ENCODE results near the gene GRM5. TPM values are rescaled to one million over a fixed set of nuclear protein-coding genes. Genes with fewer than 3 reads are reported as not detected.

GRM5 gene
- total and polyA plus RNA-seq, 2 donors (not counting 1 experiment from before 2014, with no cell fraction given) = 0.01 TPM; not detected in 1

- Histone ChIP-seq H3K4me2 (ENCODE audit: extremely low read depth, insufficient read depth, low read length) (no peak overlapping the region), H3K36me3 (ENCODE audit: control insufficient read depth, insufficient read depth, low read length) (no peaks in the 10 kb centered on the region), H3K9ac (ENCODE audit: insufficient read depth, low read length) (no peak overlapping the region), H3K4me1 (ENCODE audit: control insufficient read depth, extremely low read depth, insufficient read depth, low read length) (no peaks in the 10 kb centered on the region), H3K79me2 (ENCODE audit: control insufficient read depth, insufficient read depth, low read length) (no peaks in the 10 kb centered on the region), H4K20me1 (ENCODE audit: control insufficient read depth, extremely low read depth, insufficient read depth, low read length) (no peaks in the 10 kb centered on the region), H3K4me3 (replicated peaks in 1 of 4; ENCODE audit: control extremely low read depth in 1 of 4, insufficient read depth in 1 of 4, low read depth in 3 of 4, low read length in 4 of 4) (no peak overlapping the region), H3K9me3 (ENCODE audit: control insufficient read depth, insufficient read depth, low read depth, low read length) (no peaks in the 10 kb centered on the region), H2AFZ (ENCODE audit: low read length) (no peak overlapping the region), H3K27me3 (ENCODE audit: control insufficient read depth, insufficient read depth, low read length) (no peaks in the 10 kb centered on the region), H3K27ac (ENCODE audit: insufficient read depth, low read length) (no peak overlapping the region)
- DNase-seq (ENCODE audit: low read depth in 2 of 2) = peak in 1 of 2 donors; percentile 44
- TF ChIP-seq CTCF (conservative IDR thresholded peaks at IDR 0.05 in 1 of 2, IDR thresholded peaks at IDR 0.05 in 1 of 2; ENCODE audit: low read depth in 1 of 2, low read length in 2 of 2) = no peak
- no peak for TF ChIP-seq EZH2 (IDR thresholded peaks at IDR 0.05; ENCODE audit: low read length, missing control alignments)
Measured at GRCh38 chr11:88680806-88681205, 385.0 kb downstream of the GRM5 start.

GRCh38 chr11:88666364-88666763 is 399.4 kb downstream of the GRM5 start:
- no peak overlapping the region for H3K4me2 ChIP-seq (ENCODE audit: extremely low read depth, insufficient read depth, low read length)
- DNase-seq (ENCODE audit: low read depth in 2 of 2) = no peak

GRCh38 chr11:88657076-88657738 is 408.6 kb downstream of the GRM5 start:
- peak in 1 of 2 donors; percentile 13 for DNase-seq (ENCODE audit: low read depth in 2 of 2)
- Histone ChIP-seq H3K4me2 (ENCODE audit: extremely low read depth, insufficient read depth, low read length) (peak overlapping the region; percentile 56), H3K27ac (ENCODE audit: insufficient read depth, low read length) (no peak overlapping the region), H3K9me3 (ENCODE audit: control insufficient read depth, insufficient read depth, low read depth, low read length) (no peaks in the 10 kb centered on the region), H3K4me3 (replicated peaks in 1 of 4; ENCODE audit: control extremely low read depth in 1 of 4, insufficient read depth in 1 of 4, low read depth in 3 of 4, low read length in 4 of 4) (peak overlapping the region in 3 of 4 experiments; percentile 15 to 24 (median 21)), H3K4me1 (ENCODE audit: control insufficient read depth, extremely low read depth, insufficient read depth, low read length) (no peaks in the 10 kb centered on the region), H3K79me2 (ENCODE audit: control insufficient read depth, insufficient read depth, low read length) (no peaks in the 10 kb centered on the region), H2AFZ (ENCODE audit: low read length) (peak overlapping the region; percentile 41), H4K20me1 (ENCODE audit: control insufficient read depth, extremely low read depth, insufficient read depth, low read length) (no peaks in the 10 kb centered on the region), H3K36me3 (ENCODE audit: control insufficient read depth, insufficient read depth, low read length) (no peaks in the 10 kb centered on the region), H3K27me3 (ENCODE audit: control insufficient read depth, insufficient read depth, low read length) (no peaks in the 10 kb centered on the region), H3K9ac (ENCODE audit: insufficient read depth, low read length) (no peak overlapping the region)
- no peak for TF ChIP-seq CTCF (conservative IDR thresholded peaks at IDR 0.05 in 1 of 2, IDR thresholded peaks at IDR 0.05 in 1 of 2; ENCODE audit: low read depth in 1 of 2, low read length in 2 of 2)
- TF ChIP-seq EZH2 (IDR thresholded peaks at IDR 0.05; ENCODE audit: low read length, missing control alignments) = no peak

More at GRCh38 chr11:88666364-88666763, 399.4 kb downstream of the GRM5 start:
- Histone ChIP-seq H3K27me3 (ENCODE audit: control insufficient read depth, insufficient read depth, low read length) (no peaks in the 10 kb centered on the region), H2AFZ (ENCODE audit: low read length) (no peak overlapping the region), H3K79me2 (ENCODE audit: control insufficient read depth, insufficient read depth, low read length) (no peaks in the 10 kb centered on the region), H3K27ac (ENCODE audit: insufficient read depth, low read length) (no peak overlapping the region), H3K36me3 (ENCODE audit: control insufficient read depth, insufficient read depth, low read length) (no peaks in the 10 kb centered on the region), H3K4me3 (replicated peaks in 1 of 4; ENCODE audit: control extremely low read depth in 1 of 4, insufficient read depth in 1 of 4, low read depth in 3 of 4, low read length in 4 of 4) (no peak overlapping the region), H3K9ac (ENCODE audit: insufficient read depth, low read length) (no peak overlapping the region), H3K4me1 (ENCODE audit: control insufficient read depth, extremely low read depth, insufficient read depth, low read length) (no peaks in the 10 kb centered on the region), H3K9me3 (ENCODE audit: control insufficient read depth, insufficient read depth, low read depth, low read length) (no peaks in the 10 kb centered on the region), H4K20me1 (ENCODE audit: control insufficient read depth, extremely low read depth, insufficient read depth, low read length) (no peaks in the 10 kb centered on the region)
- no peak for TF ChIP-seq CTCF (conservative IDR thresholded peaks at IDR 0.05 in 1 of 2, IDR thresholded peaks at IDR 0.05 in 1 of 2; ENCODE audit: low read depth in 1 of 2, low read length in 2 of 2)
- TF ChIP-seq EZH2 (IDR thresholded peaks at IDR 0.05; ENCODE audit: low read length, missing control alignments) = no peak
